ENCODE data around the gene IGSF8. TPM values are rescaled to one million over a fixed set of nuclear protein-coding genes. Genes with fewer than 3 reads are reported as not detected.
A peak's percentile ranks its signal among the peaks of the same experiment; 100 is the strongest.
"Not testable (repeated sequence)": the region's sequence is repeated elsewhere in the genome, so short reads cannot be mapped to it uniquely, and the experiment has no call there.

The IGSF8 gene
- total RNA-seq, 1 experiment from 2014 or later: 30.6 TPM

DNA sequence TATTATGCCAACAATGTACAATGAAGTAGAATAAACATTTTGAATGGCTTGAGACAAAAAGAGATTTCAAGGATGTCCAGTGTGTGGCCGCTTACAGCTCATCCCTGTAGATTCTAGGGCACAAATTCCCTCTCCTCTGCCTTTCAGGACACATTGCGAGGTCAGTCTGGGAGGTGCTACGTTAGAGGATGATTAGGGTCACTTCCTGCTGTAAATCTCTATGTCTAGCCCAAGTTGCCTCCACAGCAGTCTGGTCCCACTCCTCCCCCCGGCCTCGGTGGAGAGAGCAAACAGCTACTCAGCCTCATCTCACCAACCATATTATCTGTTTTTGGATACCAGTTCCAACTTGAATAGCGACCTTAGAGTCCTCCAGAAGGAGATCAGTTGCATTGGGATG is 45.5 kb downstream of the IGSF8 start:
- no peak for DNase-seq (ENCODE audit: low read depth in 1 of 2, low spot score in 2 of 2)
- no peaks in the 10 kb centered on the region for H3K9me3 ChIP-seq (replicated peaks)
- H3K27ac ChIP-seq: no peak overlapping the region
- H3K27me3 ChIP-seq (replicated peaks): peaks cover 20% of the 10 kb centered on the region
- H3K4me1 ChIP-seq (replicated peaks): peaks cover 4% of the 10 kb centered on the region; the same call in 1 of the 2 replicates
- no peaks in the 10 kb centered on the region for H3K36me3 ChIP-seq
- H3K4me3 ChIP-seq: no peak overlapping the region

GRCh38 chr1:160050619-160051018 is 47.8 kb downstream of the IGSF8 start:
- DNase-seq (ENCODE audit: low read depth in 1 of 2, low spot score in 2 of 2): no peak
- peaks cover 4% of the 10 kb centered on the region; the same call in 1 of the 2 replicates for H3K4me1 ChIP-seq (replicated peaks)
- H3K4me3 ChIP-seq: no peak overlapping the region
- H3K36me3 ChIP-seq: no peaks in the 10 kb centered on the region
- peaks cover 4% of the 10 kb centered on the region for H3K27me3 ChIP-seq (replicated peaks)
- H3K27ac ChIP-seq: no peak overlapping the region
- H3K9me3 ChIP-seq (replicated peaks): no peaks in the 10 kb centered on the region

- not testable (repeated sequence) for H3K9me3 ChIP-seq (replicated peaks); H3K4me3 ChIP-seq; DNase-seq (ENCODE audit: low read depth in 1 of 2, low spot score in 2 of 2); H3K27ac ChIP-seq; H3K27me3 ChIP-seq (replicated peaks); H3K4me1 ChIP-seq (replicated peaks); H3K36me3 ChIP-seq
These were observed 48.2 kb downstream of the IGSF8 start for GRCh38 chr1:160050182-160050581.

GRCh38 chr1:160049101-160049500 is 49.3 kb downstream of the IGSF8 start:
- H3K27me3 ChIP-seq (replicated peaks): peaks cover 10% of the 10 kb centered on the region; the same call in 1 of the 2 replicates
- no peaks in the 10 kb centered on the region for H3K36me3 ChIP-seq
- peaks cover 4% of the 10 kb centered on the region; the same call in 1 of the 2 replicates for H3K4me1 ChIP-seq (replicated peaks)
- no peak for DNase-seq (ENCODE audit: low read depth in 1 of 2, low spot score in 2 of 2)
- no peak overlapping the region for H3K27ac ChIP-seq
- H3K9me3 ChIP-seq (replicated peaks): no peaks in the 10 kb centered on the region
- no peak overlapping the region for H3K4me3 ChIP-seq

- H3K4me1 ChIP-seq (replicated peaks): peaks cover 4% of the 10 kb centered on the region; the same call in 1 of the 2 replicates
- no peak overlapping the region for H3K27ac ChIP-seq
These were observed 50.1 kb downstream of the IGSF8 start for GRCh38 chr1:160048335-160048734.

GRCh38 chr1:160047111-160047991 is 51.1 kb downstream of the IGSF8 start:
- DNase-seq (ENCODE audit: low read depth in 1 of 2, low spot score in 2 of 2): no peak
- Histone ChIP-seq H3K4me1 (replicated peaks) (peaks cover 4% of the 10 kb centered on the region; the same call in 1 of the 2 replicates), H3K27me3 (replicated peaks) (peaks cover 12% of the 10 kb centered on the region; the same call in 1 of the 2 replicates), H3K9me3 (replicated peaks) (no peaks in the 10 kb centered on the region), H3K36me3 (no peaks in the 10 kb centered on the region), H3K27ac (no peak overlapping the region), H3K4me3 (no peak overlapping the region)

More at GRCh38 chr1:160048335-160048734, 50.1 kb downstream of the IGSF8 start:
- Histone ChIP-seq H3K36me3 (no peaks in the 10 kb centered on the region), H3K4me3 (no peak overlapping the region), H3K9me3 (replicated peaks) (no peaks in the 10 kb centered on the region), H3K27me3 (replicated peaks) (peaks cover 12% of the 10 kb centered on the region; the same call in 1 of the 2 replicates)
- no peak for DNase-seq (ENCODE audit: low read depth in 1 of 2, low spot score in 2 of 2)

DNA sequence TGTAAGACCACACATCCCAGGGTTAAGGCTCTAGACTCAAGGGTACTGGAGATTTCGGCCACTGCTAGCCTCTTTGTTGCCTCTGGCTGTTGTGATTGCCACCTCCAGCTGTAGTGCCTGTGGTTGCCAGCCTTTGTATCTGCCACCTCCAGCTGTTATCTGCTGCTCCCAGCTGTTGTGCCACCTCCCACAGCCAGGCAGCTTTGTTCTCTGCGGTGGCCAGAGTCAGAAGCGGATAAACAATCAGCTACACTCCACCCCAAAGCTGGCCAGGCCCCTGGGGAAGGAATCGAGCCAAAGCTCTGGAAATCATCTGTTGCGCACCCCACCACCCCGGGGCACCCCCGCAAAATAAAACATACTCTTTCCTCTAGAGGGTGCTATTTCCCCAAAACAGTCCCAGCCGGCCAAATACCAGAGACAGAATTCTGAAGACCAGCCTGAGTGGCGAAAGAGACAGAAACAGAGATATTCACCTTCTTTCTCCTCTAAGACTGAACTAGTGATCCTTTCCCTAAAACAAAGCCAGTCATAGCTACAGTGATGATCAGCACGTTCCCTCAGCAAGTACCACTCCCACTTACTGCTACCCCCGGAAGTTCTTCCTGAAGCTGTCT is 51.8 kb downstream of the IGSF8 start:
- H3K36me3 ChIP-seq: no peaks in the 10 kb centered on the region
- peaks cover 4% of the 10 kb centered on the region; the same call in 1 of the 2 replicates for H3K4me1 ChIP-seq (replicated peaks)
- peaks cover 12% of the 10 kb centered on the region; the same call in 1 of the 2 replicates for H3K27me3 ChIP-seq (replicated peaks)
- H3K4me3 ChIP-seq: no peak overlapping the region
- peak in 1 of 2 experiments; percentile 41 for DNase-seq (ENCODE audit: low read depth in 1 of 2, low spot score in 2 of 2)
- no peaks in the 10 kb centered on the region for H3K9me3 ChIP-seq (replicated peaks)
- no peak overlapping the region for H3K27ac ChIP-seq

GRCh38 chr1:160045653-160046052 is 52.8 kb downstream of the IGSF8 start:
- H3K36me3 ChIP-seq: no peaks in the 10 kb centered on the region
- no peak overlapping the region for H3K4me3 ChIP-seq
- no peaks in the 10 kb centered on the region for H3K9me3 ChIP-seq (replicated peaks)
- no peak for DNase-seq (ENCODE audit: low read depth in 1 of 2, low spot score in 2 of 2)
- peaks cover 4% of the 10 kb centered on the region; the same call in 1 of the 2 replicates for H3K4me1 ChIP-seq (replicated peaks)
- no peak overlapping the region for H3K27ac ChIP-seq
- H3K27me3 ChIP-seq (replicated peaks): peaks cover 12% of the 10 kb centered on the region; the same call in 1 of the 2 replicates

- Histone ChIP-seq H3K27ac (no peak overlapping the region), H3K4me3 (no peak overlapping the region), H3K36me3 (no peaks in the 10 kb centered on the region), H3K9me3 (replicated peaks) (no peaks in the 10 kb centered on the region), H3K4me1 (replicated peaks) (no peaks in the 10 kb centered on the region), H3K27me3 (replicated peaks) (peaks cover 20% of the 10 kb centered on the region; the same call in 1 of the 2 replicates)
- DNase-seq (ENCODE audit: low read depth in 1 of 2, low spot score in 2 of 2): no peak
These were observed 54.9 kb downstream of the IGSF8 start for GRCh38 chr1:160043543-160043942.

Other genes with a start within 250 kb of the IGSF8 start
- not detected in 2 replicates for gene VSIG8, start 236.0 kb downstream of the IGSF8 start, total RNA-seq (2014; rRNA removed; shearing (Covaris generic))
- 0.61 TPM in 1 of 2 replicates, not detected in the other for gene CFAP45, start 198.5 kb downstream of the IGSF8 start, total RNA-seq (2014; rRNA removed; shearing (Covaris generic))
- 601 and 809 TPM in 2 replicates for gene TAGLN2, start 173.1 kb downstream of the IGSF8 start, total RNA-seq (2014; rRNA removed; shearing (Covaris generic))
- 0.16 TPM in 1 of 2 replicates, not detected in the other for gene IGSF9, start 153.0 kb downstream of the IGSF8 start, total RNA-seq (2014; rRNA removed; shearing (Covaris generic))
- gene SLAMF9, start 144.4 kb downstream of the IGSF8 start, total RNA-seq (2014; rRNA removed; shearing (Covaris generic)): not detected in 2 replicates
- 5.9 TPM in 2 replicates for gene PIGM, start 66.6 kb downstream of the IGSF8 start, total RNA-seq (2014; rRNA removed; shearing (Covaris generic))
- gene KCNJ10, start 28.5 kb downstream of the IGSF8 start, total RNA-seq (2014; rRNA removed; shearing (Covaris generic)): not detected in 2 replicates
- gene KCNJ9, start 17.1 kb downstream of the IGSF8 start, total RNA-seq (2014; rRNA removed; shearing (Covaris generic)): not detected in 2 replicates
- gene ATP1A2, start 17.1 kb upstream of the IGSF8 start, total RNA-seq (2014; rRNA removed; shearing (Covaris generic)): 1.2 TPM in 1 of 2 replicates, not detected in the other
- not detected in 2 replicates for gene ATP1A4, start 53.0 kb upstream of the IGSF8 start, total RNA-seq (2014; rRNA removed; shearing (Covaris generic))
- gene CASQ1, start 92.0 kb upstream of the IGSF8 start, total RNA-seq (2014; rRNA removed; shearing (Covaris generic)): not detected in 2 replicates
- 170 and 321 TPM in 2 replicates for gene PEA15, start 106.8 kb upstream of the IGSF8 start, total RNA-seq (2014; rRNA removed; shearing (Covaris generic))
- gene DCAF8, start 163.9 kb upstream of the IGSF8 start, total RNA-seq (2014; rRNA removed; shearing (Covaris generic)): 37.5 and 45.8 TPM in 2 replicates
- 51.9 and 61.0 TPM in 2 replicates for gene PEX19, start 186.5 kb upstream of the IGSF8 start, total RNA-seq (2014; rRNA removed; shearing (Covaris generic))
- gene COPA, start 244.6 kb upstream of the IGSF8 start, total RNA-seq (2014; rRNA removed; shearing (Covaris generic)): 162 and 191 TPM in 2 replicates
- 48.4 and 58.5 TPM in 2 replicates for gene NCSTN, start 244.8 kb upstream of the IGSF8 start, total RNA-seq (2014; rRNA removed; shearing (Covaris generic))